PC-9 (cell line): ENCODE results near the gene CCDC148. TPM values are rescaled to one million over a fixed set of nuclear protein-coding genes. Genes with fewer than 3 reads are reported as not detected.

Experiments used
- BruUV-seq: library from RNA; stranded (reverse); fragments of 400-500 nt; replicated peaks from 2 replicates; lab custom pipeline; 2021; lab: Mats Ljungman, UMichigan
- CTCF ChIA-PET: fragments of 300-600 bp; sonication (Branson Sonifier 250); formaldehyde crosslinking; loops from one replicate; lab custom pipeline; 2022; ENCODE audit warnings: antibody characterized with exemption; lab: Charles Lee
- POLR2A ChIA-PET: fragments of 300-600 bp; sonication (Branson Sonifier 250); formaldehyde crosslinking; loops from one replicate; lab custom pipeline; 2022; ENCODE audit warnings: antibody characterized with exemption; ENCODE audit not compliant: unreplicated experiment; lab: Charles Lee
- DNase-seq, 2 experiments: peaks; one replicate each; pipeline versions ENCODE4 v3.0.0 to v3.0.0-alpha.2; 2015 to 2022; ENCODE audit warnings: mixed read lengths in 1 of 2
- H2AFZ ChIP-seq: fragments of 200-600 bp; sonication (generic); 2 replicates; pipeline ENCODE4 v1.8.1; 2017; ENCODE audit warnings: antibody characterized with exemption
- H3F3A ChIP-seq: fragments of 200-600 bp; sonication (generic); 2 replicates; pipeline ENCODE4 v1.8.1; 2017; ENCODE audit warnings: antibody characterized with exemption, mild to moderate bottlenecking, low read depth; ENCODE audit not compliant: insufficient read depth
- H3K27ac ChIP-seq: fragments of 200-600 bp; sonication (generic); 2 replicates; pipeline ENCODE4 v1.6.1; 2016; ENCODE audit warnings: mixed run types
- H3K27me3 ChIP-seq: fragments of 200-600 bp; sonication (generic); 2 replicates; pipeline ENCODE4 v1.6.1; 2016; ENCODE audit warnings: low read depth, mixed run types; ENCODE audit not compliant: insufficient read depth
- H3K36me3 ChIP-seq: fragments of 200-600 bp; sonication (generic); 2 replicates; pipeline ENCODE4 v1.6.1; 2016; ENCODE audit warnings: low read depth, mixed run types
- H3K4me1 ChIP-seq: fragments of 200-600 bp; sonication (generic); replicated peaks from 2 replicates; pipeline ENCODE4 v1.6.1; 2016; ENCODE audit warnings: mixed run types; ENCODE audit not compliant: insufficient read depth
- H3K4me2 ChIP-seq: fragments of 200-600 bp; sonication (generic); 2 replicates; pipeline ENCODE4 v1.6.1; 2017; ENCODE audit warnings: mixed run types
- H3K4me3 ChIP-seq: fragments of 200-600 bp; sonication (generic); 2 replicates; pipeline ENCODE4 v1.6.1; 2016; ENCODE audit warnings: mixed run types
- H3K79me2 ChIP-seq: fragments of 200-600 bp; sonication (generic); 2 replicates; pipeline ENCODE4 v1.6.1; 2017; ENCODE audit warnings: low read depth, mixed run types
- H3K9me2 ChIP-seq: fragments of 200-600 bp; sonication (generic); 2 replicates; pipeline ENCODE4 v1.8.1; 2017; ENCODE audit warnings: mild to moderate bottlenecking; ENCODE audit not compliant: insufficient read depth
- H3K9me3 ChIP-seq: fragments of 200-600 bp; sonication (generic); 2 replicates; pipeline ENCODE4 v1.8.1; 2016; ENCODE audit warnings: low read depth; ENCODE audit not compliant: insufficient read depth
- H4K20me1 ChIP-seq: fragments of 200-600 bp; sonication (generic); 2 replicates; pipeline ENCODE4 v1.8.1; 2017; ENCODE audit not compliant: insufficient read depth
- EZH2 ChIP-seq: fragments of 200-600 bp; sonication (generic); IDR thresholded peaks from 2 replicates; pipeline ENCODE4 v1.8.0; 2017; ENCODE audit warnings: antibody characterized with exemption, low read depth
- intact Hi-C: fragments of 100-400 bp; cut with micrococcal nuclease; formaldehyde crosslinking; loops from one replicate; pipeline ENCODE4 v1.10.0; 2022; ENCODE audit not compliant: unreplicated experiment
- total RNA-seq: library from RNA; stranded (reverse); gene quantifications from 2 replicates; pipeline ENCODE4 v1.2.3, GENCODE V29; 2021
- TF ChIP-seq, protein P1 (sequence below): fragments of 200-600 bp; sonication (generic); conservative IDR thresholded peaks from 2 replicates; pipeline ENCODE4 v1.6.1; 2017; ENCODE audit warnings: mixed run types, antibody characterized with exemption, mild to moderate bottlenecking, moderate library complexity

The CCDC148 gene
- total RNA-seq, 1 experiment from 2014 or later = 1.8 TPM

DNA sequence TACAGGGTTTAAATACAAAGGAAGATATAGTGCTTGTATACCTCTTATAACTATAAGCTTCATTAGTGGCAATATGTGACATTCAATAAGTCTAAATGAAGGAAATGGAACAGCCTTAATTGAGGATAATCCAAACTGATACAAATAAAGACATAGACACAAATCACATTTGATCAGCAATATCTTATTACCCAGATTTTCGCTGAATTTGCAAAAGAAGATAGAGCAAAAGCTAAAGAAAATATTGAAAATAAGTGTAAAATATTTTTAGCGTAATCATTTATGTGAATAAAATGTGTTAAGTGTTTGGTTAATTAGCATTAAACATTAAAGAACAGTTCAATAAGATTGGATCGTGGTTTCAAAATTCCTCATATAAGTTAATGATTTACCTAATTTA lies 51.2 kb downstream of the CCDC148 start:
- Histone ChIP-seq H3F3A (no peaks in the 10 kb centered on the region), H3K4me3 (no peak overlapping the region), H3K36me3 (no peaks in the 10 kb centered on the region), H3K4me2 (no peak overlapping the region), H3K4me1 (no peaks in the 10 kb centered on the region), H3K27ac (no peak overlapping the region), H3K9me3 (no peaks in the 10 kb centered on the region), H3K9me2 (no peaks in the 10 kb centered on the region), H3K79me2 (no peaks in the 10 kb centered on the region), H2AFZ (no peak overlapping the region), H3K27me3 (no peaks in the 10 kb centered on the region), H4K20me1 (no peaks in the 10 kb centered on the region)
- POLR2A ChIA-PET = no interaction called here
- CTCF ChIA-PET = no interaction called here
- BruUV-seq = no TSS peak
- intact Hi-C loops = no loop called here
- no peak for TF ChIP-seq EZH2
- TF ChIP-seq, protein P1, sequence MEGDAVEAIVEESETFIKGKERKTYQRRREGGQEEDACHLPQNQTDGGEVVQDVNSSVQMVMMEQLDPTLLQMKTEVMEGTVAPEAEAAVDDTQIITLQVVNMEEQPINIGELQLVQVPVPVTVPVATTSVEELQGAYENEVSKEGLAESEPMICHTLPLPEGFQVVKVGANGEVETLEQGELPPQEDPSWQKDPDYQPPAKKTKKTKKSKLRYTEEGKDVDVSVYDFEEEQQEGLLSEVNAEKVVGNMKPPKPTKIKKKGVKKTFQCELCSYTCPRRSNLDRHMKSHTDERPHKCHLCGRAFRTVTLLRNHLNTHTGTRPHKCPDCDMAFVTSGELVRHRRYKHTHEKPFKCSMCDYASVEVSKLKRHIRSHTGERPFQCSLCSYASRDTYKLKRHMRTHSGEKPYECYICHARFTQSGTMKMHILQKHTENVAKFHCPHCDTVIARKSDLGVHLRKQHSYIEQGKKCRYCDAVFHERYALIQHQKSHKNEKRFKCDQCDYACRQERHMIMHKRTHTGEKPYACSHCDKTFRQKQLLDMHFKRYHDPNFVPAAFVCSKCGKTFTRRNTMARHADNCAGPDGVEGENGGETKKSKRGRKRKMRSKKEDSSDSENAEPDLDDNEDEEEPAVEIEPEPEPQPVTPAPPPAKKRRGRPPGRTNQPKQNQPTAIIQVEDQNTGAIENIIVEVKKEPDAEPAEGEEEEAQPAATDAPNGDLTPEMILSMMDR = no peak
- DNase-seq = no peak

DNA sequence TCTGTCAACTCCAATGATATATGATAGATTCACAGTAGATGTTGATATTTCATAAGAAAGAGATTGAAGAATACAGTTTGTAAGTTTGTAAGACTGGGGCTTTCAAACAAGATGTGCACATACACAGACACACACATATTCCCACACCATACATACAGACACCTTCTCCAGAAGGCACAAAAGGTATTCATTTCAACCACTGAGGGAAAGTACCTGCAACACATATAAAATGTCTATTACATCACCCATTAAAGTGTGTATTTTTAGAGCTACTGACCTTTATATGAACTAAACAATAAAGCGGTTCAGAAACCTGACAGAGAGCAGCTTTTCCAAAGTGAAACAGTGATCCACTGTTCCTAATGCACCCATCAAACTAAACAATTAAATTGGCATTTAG lies 53.3 kb downstream of the CCDC148 start:
- BruUV-seq = no TSS peak
- H3K9me3 ChIP-seq = no peaks in the 10 kb centered on the region

DNA sequence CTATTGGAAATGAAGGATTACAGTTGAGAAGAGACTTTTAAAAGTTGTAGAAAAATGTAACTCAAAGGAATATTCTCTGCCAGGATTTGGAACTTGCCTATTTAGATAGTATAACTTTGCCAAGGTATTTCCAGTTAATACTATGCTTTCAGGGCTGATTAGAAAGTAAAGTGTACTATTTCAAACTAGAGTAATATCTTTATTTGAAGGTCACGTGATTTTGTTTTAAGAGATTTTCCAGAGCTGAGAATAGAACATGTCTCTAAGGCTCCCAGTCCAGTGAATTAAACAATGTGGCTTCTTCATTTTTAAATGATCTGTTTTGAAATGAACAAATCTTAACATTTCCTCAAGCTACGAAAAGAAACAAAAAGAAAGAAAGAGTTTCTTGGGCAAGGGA lies 53.9 kb downstream of the CCDC148 start:
- H3K4me3 ChIP-seq = no peak overlapping the region
- TF ChIP-seq, protein P1 = no peak
- no peak for TF ChIP-seq EZH2
- H3F3A ChIP-seq = no peaks in the 10 kb centered on the region
- BruUV-seq = no TSS peak
- ChIA-PET CTCF (no interaction called here), POLR2A (no interaction called here)
- no peaks in the 10 kb centered on the region for H3K36me3 ChIP-seq
- no peaks in the 10 kb centered on the region for H3K9me3 ChIP-seq
- H2AFZ ChIP-seq = no peak overlapping the region
- DNase-seq = no peak
- no peaks in the 10 kb centered on the region for H3K27me3 ChIP-seq
- no peak overlapping the region for H3K4me2 ChIP-seq
- no peak overlapping the region for H3K27ac ChIP-seq
- no peaks in the 10 kb centered on the region for H3K9me2 ChIP-seq
- H4K20me1 ChIP-seq = no peaks in the 10 kb centered on the region
- no peaks in the 10 kb centered on the region for H3K4me1 ChIP-seq
- H3K79me2 ChIP-seq = no peaks in the 10 kb centered on the region
- intact Hi-C loops = no loop called here

More for the DNA sequence above, 53.3 kb downstream of the CCDC148 start:
- no peak overlapping the region for H3K4me2 ChIP-seq
- H3K4me3 ChIP-seq = no peak overlapping the region
- H2AFZ ChIP-seq = no peak overlapping the region
- H3K4me1 ChIP-seq = no peaks in the 10 kb centered on the region
- H3K27me3 ChIP-seq = no peaks in the 10 kb centered on the region
- intact Hi-C loops = no loop called here
- TF ChIP-seq, protein P1 = no peak
- no peak for TF ChIP-seq EZH2
- POLR2A ChIA-PET = no interaction called here
- CTCF ChIA-PET = no interaction called here
- H4K20me1 ChIP-seq = no peaks in the 10 kb centered on the region
- no peaks in the 10 kb centered on the region for H3K36me3 ChIP-seq
- no peak overlapping the region for H3K27ac ChIP-seq
- H3K79me2 ChIP-seq = no peaks in the 10 kb centered on the region
- H3F3A ChIP-seq = no peaks in the 10 kb centered on the region
- DNase-seq = no peak
- no peaks in the 10 kb centered on the region for H3K9me2 ChIP-seq
